Ovary (tissue), 9 donors: ENCODE results near the gene CYB5RL. TPM values are rescaled to one million over a fixed set of nuclear protein-coding genes. Genes with fewer than 3 reads are reported as not detected.

Source experiments
- DNase-seq, 5 donors: peaks; one replicate each; pipeline ENCODE4 v3.0.0-alpha.2; 2019 to 2020
- H3K27ac ChIP-seq, 2 donors: fragments of 200-600 bp; one replicate each; pipeline versions ENCODE4 v1.5.1 to v1.8.0; 2019 to 2022
- H3K27me3 ChIP-seq: fragments of 200-600 bp; one replicate; pipeline ENCODE4 v1.8.0; 2022
- H3K36me3 ChIP-seq: fragments of 200-600 bp; sonication (generic); one replicate; pipeline ENCODE4 v1.5.1; 2019
- H3K4me1 ChIP-seq: one replicate; pipeline ENCODE4 v1.8.1; 2013; ENCODE audit warnings: mild to moderate bottlenecking, moderate library complexity; ENCODE audit not compliant: insufficient read depth
- H3K4me3 ChIP-seq: fragments of 200-600 bp; sonication (generic); one replicate; pipeline ENCODE4 v1.5.1; 2017
- H3K9me3 ChIP-seq, 2 donors: fragments of 200-600 bp in 1 of 2; sonication (generic) in 1 of 2; one replicate each; pipeline versions ENCODE4 v1.5.1 to v1.8.1; 2013 to 2019; ENCODE audit warnings: mild to moderate bottlenecking in 1 of 2, moderate library complexity in 1 of 2
- CTCF ChIP-seq, 3 donors: fragments of 450-650 bp in 2 of 3; fragments of 200-600 bp in 1 of 3; IDR thresholded peaks; one replicate each; pipeline versions ENCODE4 v1.5.1 to v1.8.0; 2016 to 2022; ENCODE audit warnings: antibody characterized with exemption in 3 of 3, mild to moderate bottlenecking in 1 of 3
- EP300 ChIP-seq: sonication (generic); formaldehyde crosslinking; IDR thresholded peaks from one replicate; pipeline ENCODE4 v1.6.1; 2017; ENCODE audit warnings: antibody characterized with exemption
- POLR2A ChIP-seq: fragments of 450-650 bp; IDR thresholded peaks from one replicate; pipeline ENCODE4 v1.6.1; 2017; ENCODE audit warnings: antibody characterized with exemption, mild to moderate bottlenecking, moderate library complexity
- WGBS, 3 donors: extraction: QIAGEN DNeasy Blood & Tissue Kit in 1 of 3; methylation state at CpG; one replicate each; pipeline versions ENCODE4 v1.1.5 to v1.1.7; 2013 to 2017; 5-methylcytosine and 5-hydroxymethylcytosine counted together
- intact Hi-C, 4 donors: fragments of 100-400 bp; cut with DNase I; formaldehyde crosslinking; loops; one replicate each; pipeline versions ENCODE4 v1.11.0 to v1.15.1; 2022 to 2023
- polyA plus RNA-seq, 2 donors: library from polyadenylated mRNA; stranded (reverse); fragments of 200-250 nt in 1 of 2; fragments of 350-450 nt in 1 of 2; fragmentation: Illumina TruSeq in 1 of 2; extraction: RNeasy Lipid Tissue Mini Kit (QIAGEN cat#74804) in 1 of 2; gene quantifications; one replicate each; pipeline ENCODE4 v1.2.3, GENCODE V29; 2013 to 2014
- total RNA-seq, 7 donors: library from RNA; depleted of rRNA in 2 of 7; stranded (reverse); fragments of >200 nt in 2 of 7; fragmentation: NEBNext Ultra II Directional in 3 of 7; extraction: Animal tissue kit (Norgen Biotek cat#: 25700) in 3 of 7; gene quantifications; one replicate each; pipeline versions ENCODE4 v1.1.0 to v1.2.4, GENCODE V29; 2016 to 2023
- donor health status: DM: no; HTN: no; CAD: no; lungs with moderate emphysema.
- donor health status: DM: no; HTN: no; CAD: no.
- donor health status: Bipolar disorder and iron deficiency.
- donor health status: DM: yes; HTN: yes; CAD: no.
- donor health status: DM: no; HTN: no; CAD: no.
- donor health status: DM: yes; HTN: yes; CAD: no.

CYB5RL gene
- total and polyA plus RNA-seq, 9 donors: 2.3 to 9.6 (median 7.4) TPM

- WGBS, 3 donors: 79 to 89% (median 86%) methylated on average over 5 of the region's 5 CpGs
- Histone ChIP-seq H3K27ac (no peak overlapping the region), H3K4me1 (no peaks in the 10 kb centered on the region), H3K4me3 (no peak overlapping the region), H3K36me3 (no peaks in the 10 kb centered on the region), H3K27me3 (no peaks in the 10 kb centered on the region), H3K9me3 (no peaks in the 10 kb centered on the region)
- TF ChIP-seq POLR2A (no peak), CTCF (IDR thresholded peaks at IDR 0.05) (no peak), EP300 (no peak)
- DNase-seq: no peak
- intact Hi-C loops: no loop called here
Measured at GRCh38 chr1:54180701-54181360, 19.0 kb downstream of the CYB5RL start.

- intact Hi-C loops: no loop called here
- 78 to 81% (median 81%) methylated on average over 7 to 9 of the region's 9 CpGs for WGBS, 3 donors
- no peak for DNase-seq
- H3K27ac ChIP-seq: no peak overlapping the region
- no peaks in the 10 kb centered on the region for H3K4me1 ChIP-seq
- H3K36me3 ChIP-seq: no peaks in the 10 kb centered on the region
- H3K9me3 ChIP-seq: no peaks in the 10 kb centered on the region
- H3K27me3 ChIP-seq: no peaks in the 10 kb centered on the region
- TF ChIP-seq POLR2A (no peak), CTCF (IDR thresholded peaks at IDR 0.05) (no peak), EP300 (no peak)
- H3K4me3 ChIP-seq: no peak overlapping the region
Measured at GRCh38 chr1:54178296-54179070, 21.3 kb downstream of the CYB5RL start.

GRCh38 chr1:54177726-54178125 is 22.1 kb downstream of the CYB5RL start:
- Histone ChIP-seq H3K4me1 (no peaks in the 10 kb centered on the region), H3K27ac (no peak overlapping the region), H3K27me3 (no peaks in the 10 kb centered on the region), H3K4me3 (no peak overlapping the region), H3K9me3 (no peaks in the 10 kb centered on the region), H3K36me3 (no peaks in the 10 kb centered on the region)
- intact Hi-C loops: no loop called here
- 88 to 91% (median 90%) methylated on average over 8 of the region's 8 CpGs for WGBS, 3 donors
- TF ChIP-seq EP300 (no peak), POLR2A (no peak), CTCF (IDR thresholded peaks at IDR 0.05) (no peak)
- DNase-seq: no peak

- TF ChIP-seq CTCF (IDR thresholded peaks at IDR 0.05) (no peak), POLR2A (no peak), EP300 (no peak)
- Histone ChIP-seq H3K27me3 (no peaks in the 10 kb centered on the region), H3K36me3 (no peaks in the 10 kb centered on the region), H3K4me3 (no peak overlapping the region), H3K9me3 (no peaks in the 10 kb centered on the region), H3K27ac (no peak overlapping the region), H3K4me1 (no peaks in the 10 kb centered on the region)
- 88 to 94% (median 89%) methylated on average over 6 of the region's 6 CpGs for WGBS, 3 donors
- intact Hi-C loops: no loop called here
- no peak for DNase-seq
Measured at GRCh38 chr1:54176621-54177327, 23.1 kb downstream of the CYB5RL start.
